Gastrocnemius medialis (tissue), 4 donors: ENCODE results near the gene GRK4.

Source experiments
- CTCF ChIP-seq, 5 experiments: fragments of 450-650 bp in 3 of 5; fragments of 200-600 bp in 2 of 5; sonication (generic) in 2 of 5; IDR thresholded peaks in 4 of 5; conservative IDR thresholded peaks in 1 of 5; 1 replicate in 4 of 5; 2 replicates in 1 of 5; pipeline ENCODE4 v1.5.1; 2016 to 2019; ENCODE audit warnings: antibody characterized with exemption in 5 of 5, mild to moderate bottlenecking in 3 of 5, moderate library complexity in 3 of 5
- POLR2A ChIP-seq, 2 donors: fragments of 450-650 bp; IDR thresholded peaks; one replicate each; pipeline ENCODE4 v1.6.1; 2017; ENCODE audit warnings: antibody characterized with exemption in 2 of 2, mild to moderate bottlenecking in 2 of 2, moderate library complexity in 2 of 2

- TF ChIP-seq CTCF (IDR thresholded peaks at IDR 0.05 in 4 of 5, conservative IDR thresholded peaks at IDR 0.05 in 1 of 5) (no peak), POLR2A (IDR thresholded peaks at IDR 0.05) (no peak)
These were observed 81.8 kb downstream of the GRK4 start for GRCh38 chr4:3044870-3045819.
